HCT116 (cell line): ENCODE measurements around the gene SORCS2. TPM values are rescaled to one million over a fixed set of nuclear protein-coding genes. Genes with fewer than 3 reads are reported as not detected.

Experiments used
- ATAC-seq: fragments of 200-7000 bp; cut with Tn5 transposase; 2 replicates; pipeline ENCODE4 v1.9.1; 2020; ENCODE audit warnings: mild to moderate bottlenecking, moderate library complexity
- BruUV-seq: library from RNA; stranded (reverse); fragments of 400-500 nt; replicated peaks from 2 replicates; lab custom pipeline; 2021; lab: Mats Ljungman, UMichigan
- CTCF ChIA-PET: fragments of 300-600 bp; sonication (Branson Sonifier 250); formaldehyde crosslinking; loops from one replicate; lab custom pipeline; 2021; ENCODE audit warnings: antibody characterized with exemption; lab: Charles Lee
- POLR2A ChIA-PET: fragments of 300-600, 350-600 bp; sonication (Branson Sonifier 250); formaldehyde crosslinking; loops from one replicate; lab custom pipeline; 2021; ENCODE audit warnings: antibody characterized with exemption; lab: Charles Lee
- RAD21 ChIA-PET, 2 experiments: fragments of 300-600 bp; sonication (Branson Sonifier 250); formaldehyde crosslinking; loops; one replicate each; lab custom pipeline; 2023; ENCODE audit warnings: low total read pairs in 2 of 2; ENCODE audit not compliant: uncharacterized antibody in 2 of 2, unreplicated experiment in 2 of 2, low non-redundant PET in 1 of 2; lab: Charles Lee
- DNase-seq: peaks from one replicate; pipeline ENCODE4 v3.0.0-alpha.2; 2010; ENCODE audit warnings: low read depth, low spot score
- H2AFZ ChIP-seq: fragments of 200-600 bp; shearing (Covaris generic), sonication (generic); 2 replicates; pipeline ENCODE4 v1.6.1; 2017; ENCODE audit warnings: low read depth, mixed run types, mixed read lengths, antibody characterized with exemption, low read length; ENCODE audit not compliant: poor library complexity, severe bottlenecking
- H3K27ac ChIP-seq: 2 replicates; pipeline ENCODE4 v1.5.1; 2012; ENCODE audit warnings: low read depth, low read length
- H3K27me3 ChIP-seq: fragments of 200-600 bp; sonication (generic); 2 replicates; pipeline ENCODE4 v1.6.1; 2016; ENCODE audit warnings: mixed run types, low read length, mixed read lengths; ENCODE audit not compliant: insufficient read depth
- H3K36me3 ChIP-seq, 2 experiments: fragments of 200-500 bp in 1 of 2; fragments of 200-600 bp in 1 of 2; sonication (Bioruptor generic) in 1 of 2; sonication (generic) in 1 of 2; 2 replicates each; pipeline versions ENCODE4 v1.5.1 to v1.6.1; 2014 to 2016; ENCODE audit warnings: low read length in 2 of 2, inconsistent platforms in 1 of 2, mixed read lengths in 1 of 2, mixed run types in 1 of 2; ENCODE audit not compliant: insufficient read depth in 2 of 2, control insufficient read depth in 1 of 2
- H3K4me1 ChIP-seq, 2 experiments: fragments of 200-600 bp in 1 of 2; sonication (generic) in 1 of 2; 2 replicates each; pipeline versions ENCODE4 v1.5.1 to v1.6.1; 2012 to 2017; ENCODE audit warnings: low read length in 2 of 2, inconsistent platforms in 1 of 2, mild to moderate bottlenecking in 1 of 2, mixed read lengths in 1 of 2, mixed run types in 1 of 2, moderate library complexity in 1 of 2; ENCODE audit not compliant: insufficient read depth in 2 of 2, control insufficient read depth in 1 of 2
- H3K4me2 ChIP-seq: fragments of 200-600 bp; sonication (generic); 2 replicates; pipeline ENCODE4 v1.6.1; 2017; ENCODE audit warnings: mixed run types, low read length, mixed read lengths
- H3K4me3 ChIP-seq, 2 experiments: fragments of 200-600 bp in 1 of 2; sonication (generic) in 1 of 2; replicated peaks in 1 of 2; 2 replicates each; pipeline ENCODE4 v1.5.1; 2011 to 2016; ENCODE audit warnings: low read length in 2 of 2, control low read depth in 1 of 2, low read depth in 1 of 2, mild to moderate bottlenecking in 1 of 2, mixed read lengths in 1 of 2, mixed run types in 1 of 2
- H3K79me2 ChIP-seq: fragments of 200-600 bp; sonication (generic); 2 replicates; pipeline ENCODE4 v1.6.1; 2017; ENCODE audit warnings: mild to moderate bottlenecking, mixed run types, low read length, moderate library complexity, mixed read lengths; ENCODE audit not compliant: insufficient read depth
- H3K9ac ChIP-seq: fragments of 200-600 bp; sonication (generic); 2 replicates; pipeline ENCODE4 v1.6.1; 2016; ENCODE audit warnings: low read length, mixed read lengths
- H3K9me2 ChIP-seq: fragments of 200-600 bp; sonication (generic), shearing (Covaris generic); 2 replicates; pipeline ENCODE4 v1.6.1; 2017; ENCODE audit warnings: mixed run types, mild to moderate bottlenecking, moderate library complexity; ENCODE audit not compliant: insufficient read depth
- H3K9me3 ChIP-seq, 2 experiments: fragments of 200-500 bp in 1 of 2; fragments of 200-600 bp in 1 of 2; sonication (Bioruptor generic) in 1 of 2; sonication (generic) in 1 of 2; 2 replicates each; pipeline ENCODE4 v1.6.1; 2014 to 2017; ENCODE audit warnings: low read length in 2 of 2, mixed read lengths in 2 of 2, inconsistent platforms in 1 of 2, low read depth in 1 of 2, mild to moderate bottlenecking in 1 of 2, mixed run types in 1 of 2, moderate library complexity in 1 of 2; ENCODE audit not compliant: control insufficient read depth in 1 of 2, insufficient read depth in 1 of 2
- H4K20me1 ChIP-seq: fragments of 200-600 bp; sonication (generic), shearing (Covaris generic); 2 replicates; pipeline ENCODE4 v1.6.1; 2017; ENCODE audit warnings: mixed run types, mild to moderate bottlenecking, moderate library complexity; ENCODE audit not compliant: insufficient read depth
- CEBPB ChIP-seq: IDR thresholded peaks from 2 replicates; pipeline ENCODE4 v1.6.1; 2012; ENCODE audit warnings: low read depth
- EGR1 ChIP-seq: IDR thresholded peaks from 2 replicates; pipeline ENCODE4 v1.6.1; 2012; ENCODE audit warnings: low read depth
- EZH2 ChIP-seq: fragments of 200-600 bp; sonication (generic); IDR thresholded peaks from 2 replicates; pipeline ENCODE4 v1.6.1; 2017; ENCODE audit warnings: antibody characterized with exemption, mixed run types
- EZH2phosphoT487 ChIP-seq: fragments of 200-600 bp; IDR thresholded peaks from 2 replicates; pipeline ENCODE4 v1.6.1; 2018; ENCODE audit warnings: antibody characterized with exemption, borderline replicate concordance
- JUND ChIP-seq: IDR thresholded peaks from 2 replicates; pipeline ENCODE4 v1.6.1; 2012
- POLR2A ChIP-seq: IDR thresholded peaks from 2 replicates; pipeline ENCODE4 v1.7.0; 2011; ENCODE audit warnings: borderline replicate concordance; ENCODE audit not compliant: insufficient read depth, insufficient read length; ENCODE audit errors: extremely low read depth
- POLR2AphosphoS5 ChIP-seq: IDR thresholded peaks from 2 replicates; pipeline ENCODE4 v1.6.1; 2011; ENCODE audit warnings: mild to moderate bottlenecking, low read depth, low read length, moderate library complexity
- SP1 ChIP-seq: IDR thresholded peaks from 2 replicates; pipeline ENCODE4 v1.6.1; 2012; ENCODE audit warnings: low read depth
- ZNF274 ChIP-seq: fragments of 200-500 bp; sonication (Bioruptor generic); IDR thresholded peaks from 2 replicates; pipeline ENCODE4 v1.6.1; 2014; ENCODE audit warnings: mild to moderate bottlenecking, low read depth, low read length, inconsistent platforms
- intact Hi-C: fragments of 100-400 bp; cut with micrococcal nuclease; formaldehyde crosslinking; loops from 2 replicates; pipeline ENCODE4 v1.10.0; 2022
- total RNA-seq: library from RNA; stranded (reverse); gene quantifications from one replicate; pipeline ENCODE4 v1.2.1, GENCODE V29; 2021; ENCODE audit not compliant: unreplicated experiment
- TF ChIP-seq, protein P1 (sequence below): IDR thresholded peaks from 2 replicates; pipeline ENCODE4 v1.6.1; 2012; ENCODE audit warnings: low read depth
- TF ChIP-seq, protein P2 (sequence below), 3 experiments: fragments of 200-600 bp in 1 of 3; sonication (generic) in 1 of 3; IDR thresholded peaks in 2 of 3; conservative IDR thresholded peaks in 1 of 3; 2 replicates each; pipeline ENCODE4 v1.5.1; 2012 to 2017; ENCODE audit warnings: low read depth in 2 of 3, low read length in 2 of 3, antibody characterized with exemption in 1 of 3, borderline replicate concordance in 1 of 3, control low read depth in 1 of 3, mild to moderate bottlenecking in 1 of 3, mixed read lengths in 1 of 3, mixed run types in 1 of 3, moderate library complexity in 1 of 3; ENCODE audit not compliant: insufficient read depth in 1 of 3

The SORCS2 gene
- total RNA-seq, 1 experiment from 2014 or later = 0.37 TPM

DNA sequence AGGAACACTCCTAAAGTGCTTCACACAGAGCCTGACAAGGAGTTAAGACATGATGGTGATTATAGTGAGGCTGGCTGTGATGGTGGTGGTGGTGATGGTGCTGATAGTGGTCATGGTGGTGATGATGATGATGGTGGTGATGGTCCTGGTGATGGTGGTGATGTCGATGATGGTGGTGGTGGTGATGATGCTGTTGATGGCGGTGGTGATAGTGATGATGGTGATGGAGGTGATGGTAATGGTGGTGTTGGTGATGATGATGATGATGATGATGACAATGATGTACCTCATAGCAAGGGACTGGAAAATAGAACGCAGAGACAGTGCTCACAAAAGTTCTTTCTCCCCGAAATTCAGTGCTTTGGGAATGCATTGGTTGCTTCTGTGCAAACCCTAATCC is 276.7 kb downstream of the SORCS2 start:
- ChIA-PET CTCF (no interaction called here), POLR2A (no interaction called here), RAD21 (no interaction called here)
- no peaks in the 10 kb centered on the region for H3K9me2 ChIP-seq
- no TSS peak for BruUV-seq
- no peaks in the 10 kb centered on the region for H3K4me1 ChIP-seq
- H3K4me2 ChIP-seq = no peak overlapping the region
- H3K36me3 ChIP-seq = no peaks in the 10 kb centered on the region
- H2AFZ ChIP-seq = no peak overlapping the region
- H3K4me3 ChIP-seq = no peak overlapping the region
- no peak for DNase-seq
- no peaks in the 10 kb centered on the region for H3K9me3 ChIP-seq
- intact Hi-C loops = no loop called here
- H3K9ac ChIP-seq = no peak overlapping the region
- H3K27me3 ChIP-seq = peaks cover 21% of the 10 kb centered on the region
- no peaks in the 10 kb centered on the region for H4K20me1 ChIP-seq
- no peak overlapping the region for H3K27ac ChIP-seq
- no peaks in the 10 kb centered on the region for H3K79me2 ChIP-seq
- no peak for TF ChIP-seq EZH2phosphoT487
- TF ChIP-seq EGR1 = no peak
- no peak for TF ChIP-seq CEBPB
- no peak for TF ChIP-seq EZH2
- TF ChIP-seq, protein P1, sequence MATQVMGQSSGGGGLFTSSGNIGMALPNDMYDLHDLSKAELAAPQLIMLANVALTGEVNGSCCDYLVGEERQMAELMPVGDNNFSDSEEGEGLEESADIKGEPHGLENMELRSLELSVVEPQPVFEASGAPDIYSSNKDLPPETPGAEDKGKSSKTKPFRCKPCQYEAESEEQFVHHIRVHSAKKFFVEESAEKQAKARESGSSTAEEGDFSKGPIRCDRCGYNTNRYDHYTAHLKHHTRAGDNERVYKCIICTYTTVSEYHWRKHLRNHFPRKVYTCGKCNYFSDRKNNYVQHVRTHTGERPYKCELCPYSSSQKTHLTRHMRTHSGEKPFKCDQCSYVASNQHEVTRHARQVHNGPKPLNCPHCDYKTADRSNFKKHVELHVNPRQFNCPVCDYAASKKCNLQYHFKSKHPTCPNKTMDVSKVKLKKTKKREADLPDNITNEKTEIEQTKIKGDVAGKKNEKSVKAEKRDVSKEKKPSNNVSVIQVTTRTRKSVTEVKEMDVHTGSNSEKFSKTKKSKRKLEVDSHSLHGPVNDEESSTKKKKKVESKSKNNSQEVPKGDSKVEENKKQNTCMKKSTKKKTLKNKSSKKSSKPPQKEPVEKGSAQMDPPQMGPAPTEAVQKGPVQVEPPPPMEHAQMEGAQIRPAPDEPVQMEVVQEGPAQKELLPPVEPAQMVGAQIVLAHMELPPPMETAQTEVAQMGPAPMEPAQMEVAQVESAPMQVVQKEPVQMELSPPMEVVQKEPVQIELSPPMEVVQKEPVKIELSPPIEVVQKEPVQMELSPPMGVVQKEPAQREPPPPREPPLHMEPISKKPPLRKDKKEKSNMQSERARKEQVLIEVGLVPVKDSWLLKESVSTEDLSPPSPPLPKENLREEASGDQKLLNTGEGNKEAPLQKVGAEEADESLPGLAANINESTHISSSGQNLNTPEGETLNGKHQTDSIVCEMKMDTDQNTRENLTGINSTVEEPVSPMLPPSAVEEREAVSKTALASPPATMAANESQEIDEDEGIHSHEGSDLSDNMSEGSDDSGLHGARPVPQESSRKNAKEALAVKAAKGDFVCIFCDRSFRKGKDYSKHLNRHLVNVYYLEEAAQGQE = no peak
- TF ChIP-seq, protein P2, sequence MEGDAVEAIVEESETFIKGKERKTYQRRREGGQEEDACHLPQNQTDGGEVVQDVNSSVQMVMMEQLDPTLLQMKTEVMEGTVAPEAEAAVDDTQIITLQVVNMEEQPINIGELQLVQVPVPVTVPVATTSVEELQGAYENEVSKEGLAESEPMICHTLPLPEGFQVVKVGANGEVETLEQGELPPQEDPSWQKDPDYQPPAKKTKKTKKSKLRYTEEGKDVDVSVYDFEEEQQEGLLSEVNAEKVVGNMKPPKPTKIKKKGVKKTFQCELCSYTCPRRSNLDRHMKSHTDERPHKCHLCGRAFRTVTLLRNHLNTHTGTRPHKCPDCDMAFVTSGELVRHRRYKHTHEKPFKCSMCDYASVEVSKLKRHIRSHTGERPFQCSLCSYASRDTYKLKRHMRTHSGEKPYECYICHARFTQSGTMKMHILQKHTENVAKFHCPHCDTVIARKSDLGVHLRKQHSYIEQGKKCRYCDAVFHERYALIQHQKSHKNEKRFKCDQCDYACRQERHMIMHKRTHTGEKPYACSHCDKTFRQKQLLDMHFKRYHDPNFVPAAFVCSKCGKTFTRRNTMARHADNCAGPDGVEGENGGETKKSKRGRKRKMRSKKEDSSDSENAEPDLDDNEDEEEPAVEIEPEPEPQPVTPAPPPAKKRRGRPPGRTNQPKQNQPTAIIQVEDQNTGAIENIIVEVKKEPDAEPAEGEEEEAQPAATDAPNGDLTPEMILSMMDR (IDR thresholded peaks at IDR 0.05 in 2 of 3, conservative IDR thresholded peaks at IDR 0.05 in 1 of 3; ENCODE audit: borderline replicate concordance in 1 of 3, insufficient read depth in 1 of 3, low read depth in 2 of 3, low read length in 2 of 3) = no peak
- no peak for TF ChIP-seq POLR2AphosphoS5
- no peak for TF ChIP-seq POLR2A
- no peak for TF ChIP-seq JUND
- TF ChIP-seq SP1 = no peak
- TF ChIP-seq ZNF274 = no peak
- no peak for ATAC-seq
